Measurements from ENCODE around the gene FASTKD1. TPM values are rescaled to one million over a fixed set of nuclear protein-coding genes. Genes with fewer than 3 reads are reported as not detected.

FASTKD1 gene
- 21.8 to 24.9 TPM (median 23.3 TPM) in 5 replicates for total RNA-seq (2022; extraction: Qiagen RNA extraction)

GRCh38 chr2:169573160-169573973, at the start of gene FASTKD1:
Gene FASTKD1 (minus strand): TSS chr2:169573865. CDS start chr2:169572029, 1,836 bp downstream.

GRCh38 chr2:169584005-169584877, 10.6 kb upstream of the FASTKD1 start, which contains the start of gene PPIG:
Gene PPIG (plus strand): TSS chr2:169584351. CDS start chr2:169604042, 19,691 bp downstream.

GRCh38 chr2:169509298-169509885, 64.3 kb downstream of the FASTKD1 start, which contains the start of gene KLHL41:
Gene KLHL41 (plus strand): TSS chr2:169509702. CDS start chr2:169509779, 77 bp downstream.

Other genes with a start within 250 kb of the FASTKD1 start
- 0.01 to 0.06 TPM (median 0.02 TPM) in 3 of 5 replicates, not detected in the others for gene LRP2, start 211.3 kb downstream of the FASTKD1 start, total RNA-seq (2022; extraction: Qiagen RNA extraction)
- gene BBS5, start 94.4 kb downstream of the FASTKD1 start, total RNA-seq (2022; extraction: Qiagen RNA extraction): 5.9 to 6.8 TPM (median 6.1 TPM) in 5 replicates
- 0.07 to 0.37 TPM (median 0.21 TPM) in 5 replicates for gene KLHL41, start 64.2 kb downstream of the FASTKD1 start, total RNA-seq (2022; extraction: Qiagen RNA extraction)
- gene PPIG, start 10.5 kb upstream of the FASTKD1 start, total RNA-seq (2022; extraction: Qiagen RNA extraction): 31.1 to 52.6 TPM (median 40.4 TPM) in 5 replicates
- gene CFAP210, start 120.5 kb upstream of the FASTKD1 start, total RNA-seq (2022; extraction: Qiagen RNA extraction): 0.22 to 0.80 TPM (median 0.46 TPM) in 5 replicates
- 2.6 to 3.4 TPM (median 3.0 TPM) in 5 replicates for gene PHOSPHO2, start 120.6 kb upstream of the FASTKD1 start, total RNA-seq (2022; extraction: Qiagen RNA extraction)
- 6.8 to 11.1 TPM (median 9.2 TPM) in 5 replicates for gene KLHL23, start 160.0 kb upstream of the FASTKD1 start, total RNA-seq (2022; extraction: Qiagen RNA extraction)
- gene SSB, start 225.0 kb upstream of the FASTKD1 start, total RNA-seq (2022; extraction: Qiagen RNA extraction): 130 to 194 TPM (median 137 TPM) in 5 replicates